DMS114 treated with DMSO at 0.1 percent for 48 hours (cell line): ENCODE results near the gene COA5.

Experiments
- DNase-seq: peaks from one replicate; lab custom pipeline; 2025; ENCODE audit not compliant: unreplicated experiment; lab: John Stamatoyannopoulos, UW

Gene COA5

DNA sequence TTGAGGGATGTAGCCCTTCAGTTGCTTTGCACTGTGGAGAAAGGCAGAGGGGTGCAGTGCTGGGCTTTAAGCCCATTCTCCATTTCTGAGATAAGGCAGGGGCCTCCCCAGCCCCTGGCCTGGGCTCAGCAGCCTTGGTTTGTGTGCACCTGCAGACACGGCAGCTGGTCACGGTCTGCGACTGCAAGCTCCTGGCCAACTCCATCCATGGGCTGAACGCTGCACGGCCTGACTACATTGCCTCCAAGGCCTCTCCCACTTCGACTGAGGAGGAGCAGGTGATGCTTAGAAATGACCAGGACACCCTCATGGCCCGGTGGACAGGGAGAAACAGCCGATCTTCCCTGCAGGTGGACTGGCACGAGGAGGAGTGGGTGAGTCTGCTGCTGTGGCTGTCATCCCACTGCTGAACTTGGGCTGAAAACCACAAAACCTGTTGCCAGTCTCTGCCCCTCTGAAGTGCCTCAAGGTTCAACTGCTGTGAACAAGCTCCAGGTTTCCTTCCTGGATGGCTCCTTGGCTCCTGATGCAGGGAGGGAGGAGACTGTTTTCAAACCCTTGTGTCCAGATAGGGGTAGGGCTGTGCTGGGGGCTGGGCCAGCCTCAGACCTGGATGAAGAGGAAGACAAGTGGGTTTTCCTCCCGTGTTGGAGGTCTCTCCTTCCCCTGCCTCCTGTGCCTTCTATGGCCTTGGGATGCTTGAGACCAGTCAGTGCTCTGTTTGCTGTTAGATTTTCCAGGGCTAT, 54.0 kb downstream of the COA5 start:
- DNase-seq, result no peak

DNA sequence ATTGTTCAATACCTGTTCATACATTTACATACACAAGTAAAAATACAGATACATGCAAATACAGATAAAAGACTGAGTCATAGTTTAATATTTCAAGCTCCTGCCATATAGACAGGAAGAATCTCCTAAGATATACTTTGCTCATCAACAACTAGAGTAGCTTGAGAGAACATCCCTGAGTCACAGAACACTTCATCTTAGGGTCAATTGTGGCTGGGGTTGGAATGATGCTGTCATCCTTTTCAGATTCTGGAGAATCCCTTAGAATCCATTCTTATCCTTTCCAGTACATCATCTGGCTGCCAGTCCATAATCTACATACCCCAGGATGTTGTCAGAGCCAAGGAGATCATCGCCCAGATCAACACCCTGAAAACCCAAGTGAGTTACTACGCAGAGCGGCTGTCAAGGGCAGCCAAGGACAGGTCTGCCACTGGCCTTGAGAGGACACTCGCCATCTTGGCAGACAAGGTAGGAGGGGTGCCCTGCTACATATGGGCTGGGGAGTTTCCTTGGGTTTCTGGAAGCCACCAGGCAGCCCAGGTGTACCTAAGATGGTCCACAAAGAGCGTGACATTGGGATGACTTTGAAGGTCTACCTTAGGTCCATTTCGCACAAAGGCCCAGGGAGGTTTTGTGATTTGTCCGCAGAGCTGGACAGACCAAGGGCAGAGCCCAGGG, 55.7 kb downstream of the COA5 start:
- DNase-seq, result no peak

GRCh38 chr2:98551316-98551715, 57.0 kb downstream of the COA5 start:
- DNase-seq, result no peak

DNA sequence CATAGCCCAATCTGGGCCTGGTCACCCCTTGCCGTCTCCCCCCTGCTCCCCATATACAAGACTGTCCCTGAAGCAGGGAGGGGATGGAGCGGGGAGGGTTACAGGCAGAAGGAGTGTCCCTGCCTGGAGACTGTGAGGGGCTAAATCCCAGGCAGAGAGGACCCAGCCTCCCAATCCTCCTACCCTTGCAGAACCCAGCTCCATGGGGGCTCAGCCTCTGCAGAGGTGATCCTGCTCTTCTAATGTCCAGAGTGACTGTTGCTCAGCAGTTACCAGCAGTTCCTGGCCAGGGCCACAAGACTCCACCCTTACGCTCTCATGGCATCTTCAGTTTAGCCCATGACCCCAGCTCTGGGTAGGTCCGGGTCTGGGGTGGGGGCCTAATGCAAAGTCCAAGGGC, 58.1 kb downstream of the COA5 start:
- DNase-seq, result no peak
